OCI-LY3 (cell line): Measurements from ENCODE around the gene ZFP1.

Source experiments
- EZH2phosphoT487 ChIP-seq: fragments of 200-600 bp; shearing (Covaris generic); IDR thresholded peaks from 2 replicates; pipeline ENCODE4 v1.6.1; 2018; ENCODE audit warnings: antibody characterized with exemption, mixed run types, low read depth
- TF ChIP-seq, protein P1 (sequence below): fragments of 200-600, 300-600 bp; sonication (generic); IDR thresholded peaks from 2 replicates; pipeline ENCODE4 v1.5.1; 2014; ENCODE audit warnings: antibody characterized with exemption, low read length, low read depth

DNA sequence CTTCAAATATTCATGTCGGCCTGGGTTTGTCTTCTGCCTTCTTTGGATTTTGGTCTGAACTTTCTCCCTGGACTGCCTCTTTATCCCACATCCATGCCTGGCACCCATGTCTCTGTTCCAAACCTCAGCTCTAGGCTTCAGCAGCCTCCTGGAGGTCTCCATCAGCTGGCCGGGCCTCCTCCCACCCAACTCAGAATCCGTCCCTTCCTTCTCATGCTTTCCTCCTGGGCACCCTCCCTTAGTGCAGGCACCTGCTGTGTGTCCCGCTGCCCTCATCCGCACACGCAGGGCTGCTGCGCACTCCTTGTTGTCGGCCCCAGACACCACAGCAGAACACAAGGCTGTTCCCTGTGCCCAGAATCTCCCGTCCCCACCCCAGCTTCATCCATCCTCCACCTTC is 45.7 kb upstream of the ZFP1 start:
- TF ChIP-seq, protein P1, sequence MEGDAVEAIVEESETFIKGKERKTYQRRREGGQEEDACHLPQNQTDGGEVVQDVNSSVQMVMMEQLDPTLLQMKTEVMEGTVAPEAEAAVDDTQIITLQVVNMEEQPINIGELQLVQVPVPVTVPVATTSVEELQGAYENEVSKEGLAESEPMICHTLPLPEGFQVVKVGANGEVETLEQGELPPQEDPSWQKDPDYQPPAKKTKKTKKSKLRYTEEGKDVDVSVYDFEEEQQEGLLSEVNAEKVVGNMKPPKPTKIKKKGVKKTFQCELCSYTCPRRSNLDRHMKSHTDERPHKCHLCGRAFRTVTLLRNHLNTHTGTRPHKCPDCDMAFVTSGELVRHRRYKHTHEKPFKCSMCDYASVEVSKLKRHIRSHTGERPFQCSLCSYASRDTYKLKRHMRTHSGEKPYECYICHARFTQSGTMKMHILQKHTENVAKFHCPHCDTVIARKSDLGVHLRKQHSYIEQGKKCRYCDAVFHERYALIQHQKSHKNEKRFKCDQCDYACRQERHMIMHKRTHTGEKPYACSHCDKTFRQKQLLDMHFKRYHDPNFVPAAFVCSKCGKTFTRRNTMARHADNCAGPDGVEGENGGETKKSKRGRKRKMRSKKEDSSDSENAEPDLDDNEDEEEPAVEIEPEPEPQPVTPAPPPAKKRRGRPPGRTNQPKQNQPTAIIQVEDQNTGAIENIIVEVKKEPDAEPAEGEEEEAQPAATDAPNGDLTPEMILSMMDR: no peak
- no peak for TF ChIP-seq EZH2phosphoT487
